Parathyroid adenoma (tissue), 2 donors: ENCODE results near the gene COMT.

Experiments
- H2AFZ ChIP-seq: fragments of 300-600 bp; sonication (generic); one replicate; pipeline ENCODE4 v1.7.0; 2017; ENCODE audit warnings: antibody characterized with exemption, mild to moderate bottlenecking
- H3K27ac ChIP-seq: fragments of 300-600 bp; sonication (generic); one replicate; pipeline ENCODE4 v1.7.0; 2017
- H3K27me3 ChIP-seq: fragments of 300-600 bp; sonication (generic); one replicate; pipeline ENCODE4 v1.7.0; 2017; ENCODE audit warnings: low read length; ENCODE audit not compliant: control insufficient read depth, insufficient read depth
- H3K36me3 ChIP-seq: fragments of 300-600 bp; sonication (generic); one replicate; pipeline ENCODE4 v1.7.0; 2017; ENCODE audit warnings: low read length; ENCODE audit not compliant: control insufficient read depth, insufficient read depth
- H3K4me1 ChIP-seq: fragments of 300-600 bp; sonication (generic); one replicate; pipeline ENCODE4 v1.7.0; 2017; ENCODE audit warnings: control low read depth
- H3K4me2 ChIP-seq: fragments of 300-600 bp; sonication (generic); one replicate; pipeline ENCODE4 v1.7.0; 2017; ENCODE audit warnings: low read length
- H3K4me3 ChIP-seq: fragments of 300-600 bp; sonication (generic); one replicate; pipeline ENCODE4 v1.7.0; 2017; ENCODE audit warnings: low read depth, low read length
- H3K79me2 ChIP-seq: fragments of 300-600 bp; sonication (generic); one replicate; pipeline ENCODE4 v1.7.0; 2017; ENCODE audit warnings: control low read depth
- H3K9ac ChIP-seq: fragments of 300-600 bp; sonication (generic); one replicate; pipeline ENCODE4 v1.7.0; 2017; ENCODE audit warnings: mild to moderate bottlenecking
- H3K9me3 ChIP-seq: fragments of 300-600 bp; sonication (generic); one replicate; pipeline ENCODE4 v1.7.0; 2017; ENCODE audit warnings: low read length; ENCODE audit not compliant: control insufficient read depth
- TF ChIP-seq, protein P1 (sequence below): fragments of 300-600 bp; sonication (generic); IDR thresholded peaks from one replicate; pipeline ENCODE4 v1.7.0; 2017; ENCODE audit warnings: antibody characterized with exemption, mild to moderate bottlenecking
- donor health status: primary hyperparathyroidism.

The COMT gene

DNA sequence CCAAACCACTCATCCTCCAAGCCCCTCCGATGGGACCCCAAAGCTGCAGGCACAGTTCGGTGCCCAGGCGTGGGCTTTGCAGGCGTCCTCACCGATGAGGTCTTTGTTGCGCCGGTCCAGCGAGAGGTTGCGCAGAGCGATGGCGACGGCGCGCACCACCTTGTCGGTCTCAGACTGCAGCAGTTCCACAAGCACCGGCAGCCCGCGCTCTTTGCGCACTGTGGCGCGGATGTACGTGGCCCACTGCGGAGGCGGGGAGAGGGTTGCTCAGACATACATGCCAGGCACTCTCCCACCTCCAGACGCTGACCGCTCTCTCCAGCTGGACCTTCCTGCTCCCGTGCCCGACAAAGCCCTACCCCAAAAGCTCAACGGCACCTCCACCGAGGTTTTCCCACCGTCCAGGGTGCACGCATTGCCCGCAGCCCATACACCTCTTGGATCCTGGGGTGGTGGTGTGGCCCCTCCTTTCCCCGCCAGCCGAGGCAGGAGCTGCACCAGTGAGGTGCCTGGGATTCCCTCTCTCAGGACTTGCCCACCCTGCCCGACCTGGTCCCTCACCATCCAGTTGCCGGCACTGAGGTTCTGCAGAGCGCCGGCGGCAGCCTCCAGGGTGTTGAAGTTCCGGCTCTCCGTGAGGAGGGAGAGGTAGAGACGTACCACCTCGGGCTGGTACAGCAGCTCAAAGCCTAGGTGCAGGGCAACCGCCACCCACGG lies 32.1 kb downstream of the COMT start:
- Histone ChIP-seq H3K4me1 (no peaks in the 10 kb centered on the region), H3K4me3 (no peak overlapping the region), H3K9me3 (no peaks in the 10 kb centered on the region), H2AFZ (no peak overlapping the region), H3K36me3 (no peaks in the 10 kb centered on the region), H3K27me3 (no peaks in the 10 kb centered on the region), H3K79me2 (no peaks in the 10 kb centered on the region), H3K4me2 (no peak overlapping the region), H3K9ac (no peak overlapping the region), H3K27ac (no peak overlapping the region)
- TF ChIP-seq, protein P1, sequence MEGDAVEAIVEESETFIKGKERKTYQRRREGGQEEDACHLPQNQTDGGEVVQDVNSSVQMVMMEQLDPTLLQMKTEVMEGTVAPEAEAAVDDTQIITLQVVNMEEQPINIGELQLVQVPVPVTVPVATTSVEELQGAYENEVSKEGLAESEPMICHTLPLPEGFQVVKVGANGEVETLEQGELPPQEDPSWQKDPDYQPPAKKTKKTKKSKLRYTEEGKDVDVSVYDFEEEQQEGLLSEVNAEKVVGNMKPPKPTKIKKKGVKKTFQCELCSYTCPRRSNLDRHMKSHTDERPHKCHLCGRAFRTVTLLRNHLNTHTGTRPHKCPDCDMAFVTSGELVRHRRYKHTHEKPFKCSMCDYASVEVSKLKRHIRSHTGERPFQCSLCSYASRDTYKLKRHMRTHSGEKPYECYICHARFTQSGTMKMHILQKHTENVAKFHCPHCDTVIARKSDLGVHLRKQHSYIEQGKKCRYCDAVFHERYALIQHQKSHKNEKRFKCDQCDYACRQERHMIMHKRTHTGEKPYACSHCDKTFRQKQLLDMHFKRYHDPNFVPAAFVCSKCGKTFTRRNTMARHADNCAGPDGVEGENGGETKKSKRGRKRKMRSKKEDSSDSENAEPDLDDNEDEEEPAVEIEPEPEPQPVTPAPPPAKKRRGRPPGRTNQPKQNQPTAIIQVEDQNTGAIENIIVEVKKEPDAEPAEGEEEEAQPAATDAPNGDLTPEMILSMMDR: no peak

DNA sequence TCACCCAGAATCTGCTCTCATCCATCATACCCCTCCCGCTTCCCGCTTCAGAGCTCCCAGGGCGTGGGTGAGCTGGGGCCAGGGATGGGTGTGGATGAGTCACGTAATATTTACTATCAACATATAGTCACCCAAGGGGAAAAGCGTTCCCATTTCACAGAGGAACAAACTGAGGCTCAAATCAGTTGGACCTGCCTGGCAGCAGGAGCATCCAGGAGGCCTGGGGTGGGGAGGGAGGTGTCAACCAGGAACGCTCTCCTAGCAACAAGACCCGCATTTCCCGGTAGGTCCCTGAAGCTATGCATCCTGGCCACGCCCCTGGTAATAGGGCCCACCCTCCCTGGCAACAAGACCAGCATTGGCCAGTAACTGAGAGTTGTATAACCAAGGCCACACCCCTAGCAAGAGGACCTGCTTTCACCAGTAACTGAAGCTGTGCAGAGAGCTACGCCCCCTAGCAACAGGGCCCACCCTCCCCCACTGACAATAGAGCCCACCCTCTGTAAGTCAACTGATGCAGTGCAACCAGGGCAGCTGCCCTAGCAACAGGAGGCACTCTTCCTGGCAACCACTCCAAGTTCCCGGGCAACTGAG lies 32.8 kb downstream of the COMT start:
- no peak overlapping the region for H3K27ac ChIP-seq
- H3K27me3 ChIP-seq: no peaks in the 10 kb centered on the region
- no peak overlapping the region for H3K4me3 ChIP-seq
- no peak overlapping the region for H2AFZ ChIP-seq
- no peaks in the 10 kb centered on the region for H3K4me1 ChIP-seq
- no peaks in the 10 kb centered on the region for H3K79me2 ChIP-seq
- TF ChIP-seq, protein P1: no peak
- H3K9me3 ChIP-seq: no peaks in the 10 kb centered on the region
- no peaks in the 10 kb centered on the region for H3K36me3 ChIP-seq
- no peak overlapping the region for H3K9ac ChIP-seq
- H3K4me2 ChIP-seq: no peak overlapping the region

DNA sequence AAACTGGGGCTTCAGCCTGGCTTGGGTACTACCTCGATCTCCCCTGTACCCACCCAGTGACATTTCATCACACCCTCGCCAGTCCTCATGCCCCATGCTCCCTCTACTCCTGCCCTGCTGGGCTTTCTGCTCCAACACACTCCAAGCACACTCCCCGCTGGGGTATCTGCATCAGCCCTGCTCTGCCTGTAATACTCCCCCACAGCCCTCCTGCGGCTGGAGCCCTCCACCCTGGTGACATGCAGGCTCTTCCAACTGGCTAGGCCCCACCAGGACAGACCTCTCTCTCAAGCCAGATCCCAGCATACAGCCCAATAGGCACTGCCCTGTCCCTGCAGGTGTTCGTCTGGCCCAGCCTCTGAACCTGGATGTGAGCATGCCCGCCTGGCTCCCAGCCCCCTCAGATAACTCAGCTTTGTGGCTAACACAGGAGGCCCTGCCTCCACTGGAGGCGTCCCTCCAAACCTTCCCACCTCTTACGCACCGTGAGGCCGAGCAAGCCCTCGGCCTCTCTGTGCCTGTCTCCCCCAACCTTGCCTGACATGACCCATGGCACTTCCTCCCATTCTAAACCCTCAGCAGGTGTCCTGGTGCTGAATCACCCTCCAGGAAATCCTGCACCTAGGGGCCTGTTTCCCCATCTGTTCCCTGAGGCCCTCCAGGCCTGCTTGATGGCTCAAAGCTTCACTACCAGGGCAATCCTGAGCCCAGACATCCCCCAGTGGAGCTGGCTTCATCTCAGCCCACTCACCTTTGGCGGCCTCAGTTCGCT lies 33.5 kb downstream of the COMT start:
- no peaks in the 10 kb centered on the region for H3K79me2 ChIP-seq
- H3K4me3 ChIP-seq: no peak overlapping the region
- H3K27me3 ChIP-seq: no peaks in the 10 kb centered on the region
- no peak overlapping the region for H3K27ac ChIP-seq
- TF ChIP-seq, protein P1: no peak
- no peak overlapping the region for H3K4me2 ChIP-seq
- no peak overlapping the region for H3K9ac ChIP-seq
- no peak overlapping the region for H2AFZ ChIP-seq
- H3K4me1 ChIP-seq: no peaks in the 10 kb centered on the region
- no peaks in the 10 kb centered on the region for H3K9me3 ChIP-seq
- no peaks in the 10 kb centered on the region for H3K36me3 ChIP-seq

DNA sequence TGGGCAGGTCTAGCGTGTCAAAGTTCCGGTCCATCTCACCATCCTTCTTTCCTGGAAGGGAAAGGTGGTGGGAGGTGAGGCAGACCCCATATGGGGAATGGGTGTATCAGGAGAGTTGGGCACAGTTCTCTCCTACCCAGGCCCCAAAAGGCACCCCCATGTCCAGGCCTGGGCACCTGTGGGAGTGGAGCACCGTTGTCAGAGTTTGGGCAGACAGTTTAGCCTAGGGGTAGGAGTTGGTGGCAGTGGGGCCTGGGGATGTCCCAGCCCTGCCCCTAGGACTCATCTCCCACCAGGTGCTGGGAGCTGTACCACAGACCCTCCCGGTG lies 34.1 kb downstream of the COMT start:
- H3K9me3 ChIP-seq: no peaks in the 10 kb centered on the region
- H3K27ac ChIP-seq: no peak overlapping the region
- H3K9ac ChIP-seq: no peak overlapping the region

More for the DNA sequence above, 34.1 kb downstream of the COMT start:
- H3K27me3 ChIP-seq: no peaks in the 10 kb centered on the region
- TF ChIP-seq, protein P1: no peak
- no peak overlapping the region for H2AFZ ChIP-seq
- H3K79me2 ChIP-seq: no peaks in the 10 kb centered on the region
- no peak overlapping the region for H3K4me2 ChIP-seq
- H3K36me3 ChIP-seq: no peaks in the 10 kb centered on the region
- H3K4me3 ChIP-seq: no peak overlapping the region
- H3K4me1 ChIP-seq: no peaks in the 10 kb centered on the region
